Prostate gland (tissue), 2 donors: Measurements from ENCODE around the gene EVPLL. TPM values are rescaled to one million over a fixed set of nuclear protein-coding genes. Genes with fewer than 3 reads are reported as not detected.
"Not testable (repeated sequence)": the region's sequence is repeated elsewhere in the genome, so short reads cannot be mapped to it uniquely, and the experiment has no call there.

ENCODE experiments used
- DNase-seq: peaks from one replicate; pipeline ENCODE4 v3.0.0-alpha.2; 2019; ENCODE audit warnings: low spot score
- H3K27ac ChIP-seq, 2 donors: fragments of 200-600 bp; sonication (generic); 2 replicates each; pipeline ENCODE4 v1.5.1; 2017 to 2019
- H3K27me3 ChIP-seq: fragments of 200-600 bp; sonication (generic); replicated peaks from 2 replicates; pipeline ENCODE4 v1.5.1; 2019; ENCODE audit not compliant: insufficient read depth
- H3K36me3 ChIP-seq, 2 donors: fragments of 200-600 bp; sonication (generic); 1 replicate in 1 of 2; 2 replicates in 1 of 2; pipeline versions ENCODE4 v1.5.1 to v1.8.1; 2017 to 2019
- H3K4me1 ChIP-seq: fragments of 200-600 bp; sonication (generic); replicated peaks from 2 replicates; pipeline ENCODE4 v1.5.1; 2019
- H3K4me3 ChIP-seq, 2 donors: fragments of 200-600 bp; sonication (generic); 2 replicates each; pipeline ENCODE4 v1.5.1; 2017 to 2019
- H3K9me3 ChIP-seq: fragments of 200-600 bp; sonication (generic); 2 replicates; pipeline ENCODE4 v1.5.1; 2017
- CTCF ChIP-seq, 4 experiments: fragments of 200-600 bp in 2 of 4; fragments of 450-650 bp in 2 of 4; sonication (generic) in 2 of 4; IDR thresholded peaks; 1 replicate in 3 of 4; 2 replicates in 1 of 4; pipeline ENCODE4 v1.5.1; 2016 to 2019; ENCODE audit warnings: antibody characterized with exemption in 4 of 4, mild to moderate bottlenecking in 2 of 4, moderate library complexity in 2 of 4
- POLR2A ChIP-seq: fragments of 450-650 bp; IDR thresholded peaks from one replicate; pipeline ENCODE4 v1.6.1; 2016; ENCODE audit warnings: antibody characterized with exemption, mild to moderate bottlenecking
- POLR2AphosphoS5 ChIP-seq: sonication (generic); formaldehyde crosslinking; IDR thresholded peaks from one replicate; pipeline ENCODE4 v1.6.1; 2017; ENCODE audit warnings: antibody characterized with exemption
- WGBS: methylation state at CpG from one replicate; pipeline ENCODE4 v1.1.5; 2018; 5-methylcytosine and 5-hydroxymethylcytosine counted together
- intact Hi-C: fragments of 100-400 bp; cut with DNase I; formaldehyde crosslinking; loops from one replicate; pipeline ENCODE4 v1.14.2; 2022
- total RNA-seq, 2 donors: library from RNA; depleted of rRNA; stranded (reverse); fragments of >200 nt; gene quantifications; one replicate each; pipeline ENCODE4 v1.1.0, GENCODE V29; 2016

The EVPLL gene
- total RNA-seq, 2 donors from 2014 or later = 1.6 to 1.7 TPM

GRCh38 chr17:18381953-18382245 is 4.3 kb downstream of the EVPLL start:
- no peaks in the 10 kb centered on the region for H3K4me1 ChIP-seq
- TF ChIP-seq POLR2A = no peak
- no peak for TF ChIP-seq CTCF (IDR thresholded peaks at IDR 0.05)
- no peak for TF ChIP-seq POLR2AphosphoS5
- H3K27ac ChIP-seq = no peak overlapping the region
- no peaks in the 10 kb centered on the region for H3K36me3 ChIP-seq
- 93% methylated on average over 3 of the region's 3 CpGs for WGBS
- DNase-seq = no peak
- intact Hi-C loops = no loop called here
- no peak overlapping the region for H3K4me3 ChIP-seq
- no peaks in the 10 kb centered on the region for H3K27me3 ChIP-seq
- H3K9me3 ChIP-seq = no peaks in the 10 kb centered on the region

GRCh38 chr17:18382441-18383078 is 5.0 kb downstream of the EVPLL start:
- H3K4me3 ChIP-seq = no peak overlapping the region
- TF ChIP-seq POLR2AphosphoS5 (no peak), POLR2A (no peak), CTCF (IDR thresholded peaks at IDR 0.05) (no peak)
- no peak overlapping the region for H3K27ac ChIP-seq
- H3K9me3 ChIP-seq = no peaks in the 10 kb centered on the region
- no peaks in the 10 kb centered on the region for H3K4me1 ChIP-seq
- H3K36me3 ChIP-seq = no peaks in the 10 kb centered on the region
- 73% methylated on average over 36 of the region's 36 CpGs for WGBS
- DNase-seq = no peak
- intact Hi-C loops = no loop called here
- no peaks in the 10 kb centered on the region for H3K27me3 ChIP-seq

- H3K4me1 ChIP-seq, intact Hi-C loops, H3K9me3 ChIP-seq, H3K27ac ChIP-seq, H3K27me3 ChIP-seq, H3K36me3 ChIP-seq, H3K4me3 ChIP-seq, DNase-seq: not testable (repeated sequence)
- WGBS = 40% methylated on average over 21 of the region's 36 CpGs
Observed at GRCh38 chr17:18383079-18383481, 5.5 kb downstream of the EVPLL start.

GRCh38 chr17:18384271-18384670 is 6.7 kb downstream of the EVPLL start:
- not testable (repeated sequence) for H3K9me3 ChIP-seq, H3K27me3 ChIP-seq, DNase-seq

GRCh38 chr17:18387583-18387982 is 10.0 kb downstream of the EVPLL start:
- DNase-seq, H3K4me1 ChIP-seq: not testable (repeated sequence)
- 85% methylated on average over 5 of the region's 5 CpGs for WGBS

More at GRCh38 chr17:18384271-18384670, 6.7 kb downstream of the EVPLL start:
- H3K36me3 ChIP-seq, H3K4me3 ChIP-seq, H3K27ac ChIP-seq, intact Hi-C loops, H3K4me1 ChIP-seq: not testable (repeated sequence)
- WGBS = 91% methylated on average over 7 of the region's 7 CpGs

GRCh38 chr17:18388266-18388665 is 10.7 kb downstream of the EVPLL start:
- H3K4me1 ChIP-seq, intact Hi-C loops, H3K27ac ChIP-seq, H3K36me3 ChIP-seq, H3K9me3 ChIP-seq, H3K27me3 ChIP-seq, DNase-seq, H3K4me3 ChIP-seq: not testable (repeated sequence)
- 95% methylated on average over 4 of the region's 4 CpGs for WGBS

More at GRCh38 chr17:18387583-18387982, 10.0 kb downstream of the EVPLL start:
- H3K9me3 ChIP-seq, intact Hi-C loops, H3K27me3 ChIP-seq, H3K27ac ChIP-seq, H3K36me3 ChIP-seq, H3K4me3 ChIP-seq: not testable (repeated sequence)

GRCh38 chr17:18388728-18389127 is 11.2 kb downstream of the EVPLL start:
- H3K4me1 ChIP-seq, H3K36me3 ChIP-seq, H3K9me3 ChIP-seq, H3K27ac ChIP-seq, H3K4me3 ChIP-seq, H3K27me3 ChIP-seq, intact Hi-C loops, DNase-seq: not testable (repeated sequence)
- 100% methylated on average over 1 of the region's 10 CpGs for WGBS

- H3K4me1 ChIP-seq, H3K27ac ChIP-seq, H3K9me3 ChIP-seq, H3K27me3 ChIP-seq, DNase-seq, H3K4me3 ChIP-seq, H3K36me3 ChIP-seq, intact Hi-C loops: not testable (repeated sequence)
- WGBS = 54% methylated on average over 7 of the region's 7 CpGs
Observed at GRCh38 chr17:18401872-18402590, 24.5 kb downstream of the EVPLL start.

- H3K4me3 ChIP-seq, H3K4me1 ChIP-seq, intact Hi-C loops, H3K27me3 ChIP-seq, H3K27ac ChIP-seq, H3K36me3 ChIP-seq, DNase-seq, H3K9me3 ChIP-seq: not testable (repeated sequence)
- WGBS = 2% methylated on average over 3 of the region's 5 CpGs
Observed at GRCh38 chr17:18403166-18403565, 25.6 kb downstream of the EVPLL start.

GRCh38 chr17:18403604-18404003 is 26.0 kb downstream of the EVPLL start:
- H3K27ac ChIP-seq, H3K9me3 ChIP-seq, H3K4me3 ChIP-seq, H3K27me3 ChIP-seq, intact Hi-C loops, H3K36me3 ChIP-seq, H3K4me1 ChIP-seq, DNase-seq: not testable (repeated sequence)
- no CpG with 5 or more reads among the region's 5 CpGs for WGBS
